Measurements from ENCODE around the gene SERPINA10.

The SERPINA10 gene, protein sequence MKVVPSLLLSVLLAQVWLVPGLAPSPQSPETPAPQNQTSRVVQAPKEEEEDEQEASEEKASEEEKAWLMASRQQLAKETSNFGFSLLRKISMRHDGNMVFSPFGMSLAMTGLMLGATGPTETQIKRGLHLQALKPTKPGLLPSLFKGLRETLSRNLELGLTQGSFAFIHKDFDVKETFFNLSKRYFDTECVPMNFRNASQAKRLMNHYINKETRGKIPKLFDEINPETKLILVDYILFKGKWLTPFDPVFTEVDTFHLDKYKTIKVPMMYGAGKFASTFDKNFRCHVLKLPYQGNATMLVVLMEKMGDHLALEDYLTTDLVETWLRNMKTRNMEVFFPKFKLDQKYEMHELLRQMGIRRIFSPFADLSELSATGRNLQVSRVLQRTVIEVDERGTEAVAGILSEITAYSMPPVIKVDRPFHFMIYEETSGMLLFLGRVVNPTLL

DNA sequence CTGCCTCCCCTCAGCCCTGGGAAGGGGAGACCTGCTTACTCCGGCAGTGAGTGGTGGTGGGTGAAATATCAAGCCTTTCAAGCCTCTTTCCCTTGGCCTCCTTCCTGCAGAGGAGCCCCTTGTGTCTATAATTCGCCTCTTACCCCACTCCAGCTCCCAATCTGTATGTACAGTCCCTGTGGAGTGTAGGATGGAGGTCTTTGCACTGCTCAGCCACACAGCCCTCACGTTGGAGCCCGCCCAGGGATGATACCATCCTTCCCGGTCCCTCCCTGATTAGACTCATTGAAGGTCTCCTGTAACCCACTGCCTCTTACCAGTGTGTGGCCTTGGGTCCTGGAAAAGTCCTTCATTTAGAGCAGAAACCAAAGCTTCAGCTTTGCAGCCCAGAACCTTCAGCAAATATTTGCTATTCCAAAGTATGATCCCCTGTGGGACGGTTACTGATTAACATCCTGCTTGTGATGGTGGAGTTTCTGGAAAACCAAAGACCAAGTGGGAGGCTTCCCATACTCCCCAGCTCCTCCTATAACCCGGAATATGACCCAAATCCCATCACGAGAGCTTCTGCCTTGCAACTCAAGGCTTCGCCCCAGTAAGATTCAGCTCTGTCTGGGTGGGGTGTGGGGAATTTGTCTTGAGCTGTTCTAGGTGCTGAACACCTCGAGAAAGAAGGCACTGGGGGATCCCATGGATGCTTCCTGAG is at the start of gene SERPINA10:
Gene SERPINA10, minus strand, starts transcription at position 397 of the 706 bp plus-strand sequence. CDS start 2,675 bp downstream, outside the sequence.
- Histone ChIP-seq H2AFZ (ENCODE audit: low read depth, low read length) (no peak within 1 kb of the TSS), H4K20me1 (ENCODE audit: insufficient read depth, low read length) (no peaks in the 10 kb centered on the region), H3K4me1 (ENCODE audit: insufficient read depth, low read length) (no peaks in the 10 kb centered on the region), H3K79me2 (ENCODE audit: insufficient read depth, low read length) (no peaks in the 10 kb centered on the region), H3K36me3 (ENCODE audit: insufficient read depth, low read length) (no peaks in the 10 kb centered on the region), H3K9me3 (ENCODE audit: insufficient read depth, low read length, severe bottlenecking) (no peaks in the 10 kb centered on the region), H3K27me3 (ENCODE audit: insufficient read depth, low read length, poor library complexity) (no peaks in the 10 kb centered on the region), H3K9ac (ENCODE audit: low read depth, low read length) (no peak within 1 kb of the TSS), H3K27ac (ENCODE audit: low read length) (no peak within 1 kb of the TSS), H3K4me2 (ENCODE audit: insufficient read depth, low read length) (no peak within 1 kb of the TSS), H3K4me3 (ENCODE audit: low read depth in 1 of 2, low read length in 2 of 2) (no peak within 1 kb of the TSS)
- TF ChIP-seq, protein P1, sequence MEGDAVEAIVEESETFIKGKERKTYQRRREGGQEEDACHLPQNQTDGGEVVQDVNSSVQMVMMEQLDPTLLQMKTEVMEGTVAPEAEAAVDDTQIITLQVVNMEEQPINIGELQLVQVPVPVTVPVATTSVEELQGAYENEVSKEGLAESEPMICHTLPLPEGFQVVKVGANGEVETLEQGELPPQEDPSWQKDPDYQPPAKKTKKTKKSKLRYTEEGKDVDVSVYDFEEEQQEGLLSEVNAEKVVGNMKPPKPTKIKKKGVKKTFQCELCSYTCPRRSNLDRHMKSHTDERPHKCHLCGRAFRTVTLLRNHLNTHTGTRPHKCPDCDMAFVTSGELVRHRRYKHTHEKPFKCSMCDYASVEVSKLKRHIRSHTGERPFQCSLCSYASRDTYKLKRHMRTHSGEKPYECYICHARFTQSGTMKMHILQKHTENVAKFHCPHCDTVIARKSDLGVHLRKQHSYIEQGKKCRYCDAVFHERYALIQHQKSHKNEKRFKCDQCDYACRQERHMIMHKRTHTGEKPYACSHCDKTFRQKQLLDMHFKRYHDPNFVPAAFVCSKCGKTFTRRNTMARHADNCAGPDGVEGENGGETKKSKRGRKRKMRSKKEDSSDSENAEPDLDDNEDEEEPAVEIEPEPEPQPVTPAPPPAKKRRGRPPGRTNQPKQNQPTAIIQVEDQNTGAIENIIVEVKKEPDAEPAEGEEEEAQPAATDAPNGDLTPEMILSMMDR (IDR thresholded peaks at IDR 0.05; ENCODE audit: borderline replicate concordance, extremely low read depth, low read length, poor library complexity, severe bottlenecking) = no peak
- TF ChIP-seq EZH2 (IDR thresholded peaks at IDR 0.05; ENCODE audit: borderline replicate concordance, low read depth, low read length, severe bottlenecking) = no peak
- DNase-seq (no peak), ATAC-seq (ENCODE audit: insufficient read depth, low read depth) (no peak)

DNA sequence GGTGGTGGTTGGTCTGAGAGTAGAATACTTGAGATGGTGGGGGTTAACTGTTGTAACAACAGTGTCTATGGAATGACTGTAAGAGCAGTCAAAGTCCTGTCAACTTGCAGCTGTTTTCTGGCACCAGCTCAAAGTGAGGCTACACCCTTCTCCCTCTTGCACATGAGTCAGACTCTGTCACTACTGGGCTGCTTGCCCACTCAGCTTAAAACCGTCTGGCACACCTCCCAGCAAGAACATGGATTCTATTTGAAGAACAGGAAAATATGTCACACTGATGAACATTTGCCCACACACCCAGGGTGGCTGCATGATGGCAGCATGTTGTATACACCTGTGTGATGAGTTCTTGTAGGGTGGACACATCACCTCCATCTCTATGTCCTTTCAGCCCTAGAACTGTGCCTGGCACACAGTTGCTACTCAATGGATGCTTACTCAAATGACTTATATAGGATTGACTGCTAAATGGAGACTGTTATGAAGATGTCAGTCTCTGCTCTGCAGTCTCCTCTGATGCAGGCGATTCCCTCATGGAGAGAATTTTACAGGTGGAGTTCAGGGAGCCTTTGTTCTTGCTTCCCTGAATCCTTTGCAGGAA is 49.4 kb upstream of the SERPINA10 start:
- Histone ChIP-seq H3K4me2 (ENCODE audit: insufficient read depth, low read length) (no peak overlapping the region), H3K27me3 (ENCODE audit: insufficient read depth, low read length, poor library complexity) (no peaks in the 10 kb centered on the region), H3K4me3 (ENCODE audit: low read depth in 1 of 2, low read length in 2 of 2) (no peak overlapping the region), H2AFZ (ENCODE audit: low read depth, low read length) (no peak overlapping the region), H4K20me1 (ENCODE audit: insufficient read depth, low read length) (no peaks in the 10 kb centered on the region), H3K4me1 (ENCODE audit: insufficient read depth, low read length) (no peaks in the 10 kb centered on the region), H3K27ac (ENCODE audit: low read length) (no peak overlapping the region), H3K36me3 (ENCODE audit: insufficient read depth, low read length) (no peaks in the 10 kb centered on the region), H3K9me3 (ENCODE audit: insufficient read depth, low read length, severe bottlenecking) (no peaks in the 10 kb centered on the region), H3K79me2 (ENCODE audit: insufficient read depth, low read length) (no peaks in the 10 kb centered on the region), H3K9ac (ENCODE audit: low read depth, low read length) (no peak overlapping the region)
- ATAC-seq (ENCODE audit: insufficient read depth, low read depth) (no peak), DNase-seq (no peak)
- TF ChIP-seq EZH2 (IDR thresholded peaks at IDR 0.05; ENCODE audit: borderline replicate concordance, low read depth, low read length, severe bottlenecking) = no peak
- TF ChIP-seq, protein P1 (IDR thresholded peaks at IDR 0.05; ENCODE audit: borderline replicate concordance, extremely low read depth, low read length, poor library complexity, severe bottlenecking) = no peak

DNA sequence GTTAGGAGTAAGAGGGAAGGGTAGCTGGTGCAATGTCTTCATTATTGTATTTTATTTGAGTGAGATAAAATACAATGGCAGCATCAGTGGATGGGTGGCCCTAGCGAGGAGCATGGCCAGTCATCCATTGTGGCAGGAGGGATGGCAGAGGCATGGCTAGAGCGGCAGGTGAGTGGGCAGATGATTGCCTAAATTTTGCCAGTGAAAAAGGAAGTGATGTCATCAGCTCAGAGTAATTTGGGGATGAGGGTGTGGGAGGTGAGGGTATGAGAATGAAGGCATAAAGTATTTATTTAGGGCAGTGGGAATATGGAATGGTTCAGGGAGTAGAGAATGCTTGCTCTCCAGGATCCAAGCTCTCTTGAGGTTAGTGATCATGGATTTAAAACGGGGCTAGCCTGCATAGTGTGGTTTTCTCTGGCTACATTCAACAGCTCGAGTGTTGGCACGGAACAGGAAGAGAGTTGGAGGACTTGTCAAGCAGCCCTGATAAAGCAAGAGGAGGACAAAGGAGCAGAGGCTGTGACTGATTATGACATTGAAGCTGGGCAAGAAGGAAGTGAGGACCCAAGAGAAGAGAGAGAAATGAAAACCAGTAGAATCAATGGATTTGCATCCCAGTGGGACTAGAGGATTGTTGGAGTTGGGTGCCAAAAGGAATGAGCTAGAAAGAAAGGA is 48.7 kb upstream of the SERPINA10 start:
- Histone ChIP-seq H3K9me3 (ENCODE audit: insufficient read depth, low read length, severe bottlenecking) (no peaks in the 10 kb centered on the region), H3K4me1 (ENCODE audit: insufficient read depth, low read length) (no peaks in the 10 kb centered on the region), H3K79me2 (ENCODE audit: insufficient read depth, low read length) (no peaks in the 10 kb centered on the region), H3K27ac (ENCODE audit: low read length) (no peak overlapping the region), H3K36me3 (ENCODE audit: insufficient read depth, low read length) (no peaks in the 10 kb centered on the region), H4K20me1 (ENCODE audit: insufficient read depth, low read length) (no peaks in the 10 kb centered on the region), H3K4me2 (ENCODE audit: insufficient read depth, low read length) (no peak overlapping the region), H2AFZ (ENCODE audit: low read depth, low read length) (no peak overlapping the region), H3K27me3 (ENCODE audit: insufficient read depth, low read length, poor library complexity) (no peaks in the 10 kb centered on the region), H3K9ac (ENCODE audit: low read depth, low read length) (no peak overlapping the region), H3K4me3 (ENCODE audit: low read depth in 1 of 2, low read length in 2 of 2) (no peak overlapping the region)
- TF ChIP-seq, protein P1 (IDR thresholded peaks at IDR 0.05; ENCODE audit: borderline replicate concordance, extremely low read depth, low read length, poor library complexity, severe bottlenecking) = no peak
- no peak for TF ChIP-seq EZH2 (IDR thresholded peaks at IDR 0.05; ENCODE audit: borderline replicate concordance, low read depth, low read length, severe bottlenecking)
- ATAC-seq (ENCODE audit: insufficient read depth, low read depth) (no peak), DNase-seq (no peak)

Measured in DND-41 (cell line).